WTC11 (cell line): ENCODE data around the gene TMCC1. TPM values are rescaled to one million over a fixed set of nuclear protein-coding genes. Genes with fewer than 3 reads are reported as not detected.
A peak's percentile ranks its signal among the peaks of the same experiment; 100 is the strongest.

ENCODE experiments used
- ATAC-seq: fragments of 200-7000 bp; cut with Tn5 transposase; 2 replicates; pipeline ENCODE4 v1.10.0; 2021; ENCODE audit warnings: mild to moderate bottlenecking, moderate library complexity
- CTCF ChIA-PET: fragments of 300-600 bp; sonication (Branson Sonifier 250); formaldehyde crosslinking; loops from one replicate; lab custom pipeline; 2021; ENCODE audit warnings: antibody characterized with exemption; lab: Charles Lee
- POLR2A ChIA-PET: fragments of 350-600 bp; sonication (Branson Sonifier 250); formaldehyde crosslinking; loops from one replicate; lab custom pipeline; 2021; ENCODE audit warnings: antibody characterized with exemption; lab: Charles Lee
- DNase-seq: peaks from one replicate; pipeline ENCODE4 v3.0.0; 2021; ENCODE audit warnings: low spot score
- H3K27ac Mint-ChIP-seq: 2 replicates; pipeline ENCODE4 v1.8.0; 2021; ENCODE audit warnings: mixed read lengths
- H3K27me3 Mint-ChIP-seq: 2 replicates; pipeline ENCODE4 v1.8.0; 2021; ENCODE audit warnings: low read depth, mild to moderate bottlenecking, moderate library complexity, mixed read lengths
- H3K36me3 Mint-ChIP-seq: 2 replicates; pipeline ENCODE4 v1.8.0; 2021; ENCODE audit warnings: mixed read lengths
- H3K4me1 Mint-ChIP-seq: 2 replicates; pipeline ENCODE4 v1.8.0; 2022; ENCODE audit warnings: mixed read lengths
- H3K4me3 Mint-ChIP-seq: 2 replicates; pipeline ENCODE4 v1.8.0; 2021; ENCODE audit warnings: mild to moderate bottlenecking, moderate library complexity, mixed read lengths
- H3K9me3 Mint-ChIP-seq: 2 replicates; pipeline ENCODE4 v1.8.0; 2021; ENCODE audit warnings: mixed read lengths
- HMGA2 ChIP-seq: fragments of 250-450 bp; sonication (Bioruptor Pico); IDR thresholded peaks from 2 replicates; pipeline ENCODE4 v1.4.0; 2021; ENCODE audit warnings: mild to moderate bottlenecking, moderate library complexity
- NR3C1 ChIP-seq: sonication (generic); formaldehyde crosslinking; conservative IDR thresholded peaks from 2 replicates; pipeline ENCODE4 v1.8.1; 2023; ENCODE audit warnings: low read depth, mild to moderate bottlenecking, missing genetic modification reagents
- SMAD3 ChIP-seq: sonication (generic); formaldehyde crosslinking; IDR thresholded peaks from 2 replicates; pipeline ENCODE4 v1.8.0; 2022; ENCODE audit warnings: missing genetic modification reagents, mild to moderate bottlenecking, borderline replicate concordance
- SOX15 ChIP-seq: fragments of 250-450 bp; sonication (Bioruptor Pico); IDR thresholded peaks from 2 replicates; pipeline ENCODE4 v1.9.0; 2021; ENCODE audit warnings: mild to moderate bottlenecking
- SP1 ChIP-seq: sonication (generic); formaldehyde crosslinking; conservative IDR thresholded peaks from 2 replicates; pipeline ENCODE4 v1.8.1; 2022; ENCODE audit warnings: missing genetic modification reagents
- TEAD1 ChIP-seq: sonication (generic); formaldehyde crosslinking; IDR thresholded peaks from 2 replicates; pipeline ENCODE4 v1.8.0; 2022; ENCODE audit warnings: mild to moderate bottlenecking, missing genetic modification reagents
- TEAD4 ChIP-seq: sonication (generic); formaldehyde crosslinking; IDR thresholded peaks from 2 replicates; pipeline ENCODE4 v1.8.0; 2022; ENCODE audit warnings: mild to moderate bottlenecking, missing genetic modification reagents
- ZNF121 ChIP-seq: sonication (generic); formaldehyde crosslinking; IDR thresholded peaks from 2 replicates; pipeline ENCODE4 v1.8.0; 2023; ENCODE audit warnings: missing genetic modification reagents
- ZNF138 ChIP-seq: sonication (generic); formaldehyde crosslinking; conservative IDR thresholded peaks from 2 replicates; pipeline ENCODE4 v1.8.1; 2022; ENCODE audit warnings: mild to moderate bottlenecking, moderate library complexity, missing genetic modification reagents
- ZNF232 ChIP-seq: sonication (generic); formaldehyde crosslinking; IDR thresholded peaks from 2 replicates; pipeline ENCODE4 v1.8.0; 2022; ENCODE audit warnings: mild to moderate bottlenecking, missing genetic modification reagents
- total RNA-seq: library from RNA; stranded (reverse); gene quantifications from 3 replicates; pipeline ENCODE4 v1.2.3, GENCODE V29; 2021
- TF ChIP-seq, protein P1 (sequence below): sonication (generic); formaldehyde crosslinking; IDR thresholded peaks from 2 replicates; pipeline ENCODE4 v1.8.0; 2023; ENCODE audit warnings: missing genetic modification reagents, mild to moderate bottlenecking, borderline replicate concordance
- TF ChIP-seq, protein P2 (sequence below): sonication (generic); formaldehyde crosslinking; IDR thresholded peaks from 2 replicates; pipeline ENCODE4 v1.8.1; 2022; ENCODE audit warnings: missing genetic modification reagents, borderline replicate concordance
- TF ChIP-seq, protein P3 (sequence below): sonication (generic); formaldehyde crosslinking; IDR thresholded peaks from 2 replicates; pipeline ENCODE4 v1.8.1; 2023; ENCODE audit warnings: mild to moderate bottlenecking, missing genetic modification reagents, moderate library complexity
- TF ChIP-seq, protein P4 (sequence below): sonication (generic); formaldehyde crosslinking; IDR thresholded peaks from 2 replicates; pipeline ENCODE4 v1.8.0; 2023; ENCODE audit warnings: mild to moderate bottlenecking, missing genetic modification reagents
- TF ChIP-seq, protein P5 (sequence below): sonication (generic); formaldehyde crosslinking; IDR thresholded peaks from 2 replicates; pipeline ENCODE4 v1.8.1; 2022; ENCODE audit warnings: mild to moderate bottlenecking, missing genetic modification reagents, moderate library complexity, borderline replicate concordance
- TF ChIP-seq, protein P6 (sequence below): fragments of 250-450 bp; sonication (Bioruptor Pico); IDR thresholded peaks from 2 replicates; pipeline ENCODE4 v2.1.2; 2022; ENCODE audit warnings: mild to moderate bottlenecking, moderate library complexity
- TF ChIP-seq, protein P7 (sequence below): fragments of 250-450 bp; sonication (Bioruptor Pico); IDR thresholded peaks from 2 replicates; pipeline ENCODE4 v1.9.0; 2021; ENCODE audit warnings: moderate library complexity, mild to moderate bottlenecking, inconsistent platforms, borderline replicate concordance
- TF ChIP-seq, protein P8 (sequence below): fragments of 250-450 bp; sonication (Bioruptor Pico); conservative IDR thresholded peaks from 2 replicates; pipeline ENCODE4 v1.9.0; 2021; ENCODE audit warnings: mild to moderate bottlenecking
- TF ChIP-seq, protein P9 (sequence below): fragments of 200-600 bp; IDR thresholded peaks from 2 replicates; pipeline ENCODE4 v1.8.0; 2022; ENCODE audit warnings: antibody characterized with exemption

The TMCC1 gene
- total RNA-seq, 1 experiment from 2014 or later = 29.3 TPM

DNA sequence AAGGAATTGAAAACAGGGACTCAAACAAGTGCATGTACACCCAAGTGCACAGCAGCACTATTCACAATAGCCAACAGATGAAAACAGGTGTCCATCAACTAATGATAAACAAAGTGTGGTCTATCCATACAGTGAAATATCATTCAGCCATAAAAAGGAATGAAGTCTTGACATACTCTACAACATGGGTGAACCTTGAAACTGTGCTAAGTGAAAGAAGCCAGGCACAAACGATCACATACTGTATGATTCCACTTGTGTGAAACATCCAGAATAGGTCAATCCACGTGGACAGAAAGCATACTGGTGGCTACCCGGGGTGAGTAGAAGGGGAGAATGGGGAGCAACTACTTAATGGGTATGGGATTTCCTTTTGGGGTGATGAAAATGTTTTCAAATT, 257.4 kb downstream of the TMCC1 start (continued):
- TF ChIP-seq, protein P1, sequence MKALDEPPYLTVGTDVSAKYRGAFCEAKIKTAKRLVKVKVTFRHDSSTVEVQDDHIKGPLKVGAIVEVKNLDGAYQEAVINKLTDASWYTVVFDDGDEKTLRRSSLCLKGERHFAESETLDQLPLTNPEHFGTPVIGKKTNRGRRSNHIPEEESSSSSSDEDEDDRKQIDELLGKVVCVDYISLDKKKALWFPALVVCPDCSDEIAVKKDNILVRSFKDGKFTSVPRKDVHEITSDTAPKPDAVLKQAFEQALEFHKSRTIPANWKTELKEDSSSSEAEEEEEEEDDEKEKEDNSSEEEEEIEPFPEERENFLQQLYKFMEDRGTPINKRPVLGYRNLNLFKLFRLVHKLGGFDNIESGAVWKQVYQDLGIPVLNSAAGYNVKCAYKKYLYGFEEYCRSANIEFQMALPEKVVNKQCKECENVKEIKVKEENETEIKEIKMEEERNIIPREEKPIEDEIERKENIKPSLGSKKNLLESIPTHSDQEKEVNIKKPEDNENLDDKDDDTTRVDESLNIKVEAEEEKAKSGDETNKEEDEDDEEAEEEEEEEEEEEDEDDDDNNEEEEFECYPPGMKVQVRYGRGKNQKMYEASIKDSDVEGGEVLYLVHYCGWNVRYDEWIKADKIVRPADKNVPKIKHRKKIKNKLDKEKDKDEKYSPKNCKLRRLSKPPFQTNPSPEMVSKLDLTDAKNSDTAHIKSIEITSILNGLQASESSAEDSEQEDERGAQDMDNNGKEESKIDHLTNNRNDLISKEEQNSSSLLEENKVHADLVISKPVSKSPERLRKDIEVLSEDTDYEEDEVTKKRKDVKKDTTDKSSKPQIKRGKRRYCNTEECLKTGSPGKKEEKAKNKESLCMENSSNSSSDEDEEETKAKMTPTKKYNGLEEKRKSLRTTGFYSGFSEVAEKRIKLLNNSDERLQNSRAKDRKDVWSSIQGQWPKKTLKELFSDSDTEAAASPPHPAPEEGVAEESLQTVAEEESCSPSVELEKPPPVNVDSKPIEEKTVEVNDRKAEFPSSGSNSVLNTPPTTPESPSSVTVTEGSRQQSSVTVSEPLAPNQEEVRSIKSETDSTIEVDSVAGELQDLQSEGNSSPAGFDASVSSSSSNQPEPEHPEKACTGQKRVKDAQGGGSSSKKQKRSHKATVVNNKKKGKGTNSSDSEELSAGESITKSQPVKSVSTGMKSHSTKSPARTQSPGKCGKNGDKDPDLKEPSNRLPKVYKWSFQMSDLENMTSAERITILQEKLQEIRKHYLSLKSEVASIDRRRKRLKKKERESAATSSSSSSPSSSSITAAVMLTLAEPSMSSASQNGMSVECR (CRISPR knock-in tag) = no peak
- TF ChIP-seq SOX15 (CRISPR knock-in tag) (no peak), ZNF121 (CRISPR knock-in tag) (no peak), TEAD1 (CRISPR knock-in tag) (no peak), TEAD4 (CRISPR knock-in tag) (no peak), HMGA2 (CRISPR knock-in tag) (no peak), NR3C1 (CRISPR knock-in tag) (no peak)
- TF ChIP-seq, protein P2, sequence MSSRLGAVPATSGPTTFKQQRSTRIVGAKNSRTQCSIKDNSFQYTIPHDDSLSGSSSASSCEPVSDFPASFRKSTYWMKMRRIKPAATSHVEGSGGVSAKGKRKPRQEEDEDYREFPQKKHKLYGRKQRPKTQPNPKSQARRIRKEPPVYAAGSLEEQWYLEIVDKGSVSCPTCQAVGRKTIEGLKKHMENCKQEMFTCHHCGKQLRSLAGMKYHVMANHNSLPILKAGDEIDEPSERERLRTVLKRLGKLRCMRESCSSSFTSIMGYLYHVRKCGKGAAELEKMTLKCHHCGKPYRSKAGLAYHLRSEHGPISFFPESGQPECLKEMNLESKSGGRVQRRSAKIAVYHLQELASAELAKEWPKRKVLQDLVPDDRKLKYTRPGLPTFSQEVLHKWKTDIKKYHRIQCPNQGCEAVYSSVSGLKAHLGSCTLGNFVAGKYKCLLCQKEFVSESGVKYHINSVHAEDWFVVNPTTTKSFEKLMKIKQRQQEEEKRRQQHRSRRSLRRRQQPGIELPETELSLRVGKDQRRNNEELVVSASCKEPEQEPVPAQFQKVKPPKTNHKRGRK = no peak
- TF ChIP-seq, protein P3, sequence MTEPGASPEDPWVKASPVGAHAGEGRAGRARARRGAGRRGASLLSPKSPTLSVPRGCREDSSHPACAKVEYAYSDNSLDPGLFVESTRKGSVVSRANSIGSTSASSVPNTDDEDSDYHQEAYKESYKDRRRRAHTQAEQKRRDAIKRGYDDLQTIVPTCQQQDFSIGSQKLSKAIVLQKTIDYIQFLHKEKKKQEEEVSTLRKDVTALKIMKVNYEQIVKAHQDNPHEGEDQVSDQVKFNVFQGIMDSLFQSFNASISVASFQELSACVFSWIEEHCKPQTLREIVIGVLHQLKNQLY = no peak
- TF ChIP-seq, protein P4, sequence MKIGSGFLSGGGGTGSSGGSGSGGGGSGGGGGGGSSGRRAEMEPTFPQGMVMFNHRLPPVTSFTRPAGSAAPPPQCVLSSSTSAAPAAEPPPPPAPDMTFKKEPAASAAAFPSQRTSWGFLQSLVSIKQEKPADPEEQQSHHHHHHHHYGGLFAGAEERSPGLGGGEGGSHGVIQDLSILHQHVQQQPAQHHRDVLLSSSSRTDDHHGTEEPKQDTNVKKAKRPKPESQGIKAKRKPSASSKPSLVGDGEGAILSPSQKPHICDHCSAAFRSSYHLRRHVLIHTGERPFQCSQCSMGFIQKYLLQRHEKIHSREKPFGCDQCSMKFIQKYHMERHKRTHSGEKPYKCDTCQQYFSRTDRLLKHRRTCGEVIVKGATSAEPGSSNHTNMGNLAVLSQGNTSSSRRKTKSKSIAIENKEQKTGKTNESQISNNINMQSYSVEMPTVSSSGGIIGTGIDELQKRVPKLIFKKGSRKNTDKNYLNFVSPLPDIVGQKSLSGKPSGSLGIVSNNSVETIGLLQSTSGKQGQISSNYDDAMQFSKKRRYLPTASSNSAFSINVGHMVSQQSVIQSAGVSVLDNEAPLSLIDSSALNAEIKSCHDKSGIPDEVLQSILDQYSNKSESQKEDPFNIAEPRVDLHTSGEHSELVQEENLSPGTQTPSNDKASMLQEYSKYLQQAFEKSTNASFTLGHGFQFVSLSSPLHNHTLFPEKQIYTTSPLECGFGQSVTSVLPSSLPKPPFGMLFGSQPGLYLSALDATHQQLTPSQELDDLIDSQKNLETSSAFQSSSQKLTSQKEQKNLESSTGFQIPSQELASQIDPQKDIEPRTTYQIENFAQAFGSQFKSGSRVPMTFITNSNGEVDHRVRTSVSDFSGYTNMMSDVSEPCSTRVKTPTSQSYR (CRISPR knock-in tag) = no peak
- TF ChIP-seq, protein P5, sequence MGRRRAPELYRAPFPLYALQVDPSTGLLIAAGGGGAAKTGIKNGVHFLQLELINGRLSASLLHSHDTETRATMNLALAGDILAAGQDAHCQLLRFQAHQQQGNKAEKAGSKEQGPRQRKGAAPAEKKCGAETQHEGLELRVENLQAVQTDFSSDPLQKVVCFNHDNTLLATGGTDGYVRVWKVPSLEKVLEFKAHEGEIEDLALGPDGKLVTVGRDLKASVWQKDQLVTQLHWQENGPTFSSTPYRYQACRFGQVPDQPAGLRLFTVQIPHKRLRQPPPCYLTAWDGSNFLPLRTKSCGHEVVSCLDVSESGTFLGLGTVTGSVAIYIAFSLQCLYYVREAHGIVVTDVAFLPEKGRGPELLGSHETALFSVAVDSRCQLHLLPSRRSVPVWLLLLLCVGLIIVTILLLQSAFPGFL = no peak
- TF ChIP-seq, protein P6, sequence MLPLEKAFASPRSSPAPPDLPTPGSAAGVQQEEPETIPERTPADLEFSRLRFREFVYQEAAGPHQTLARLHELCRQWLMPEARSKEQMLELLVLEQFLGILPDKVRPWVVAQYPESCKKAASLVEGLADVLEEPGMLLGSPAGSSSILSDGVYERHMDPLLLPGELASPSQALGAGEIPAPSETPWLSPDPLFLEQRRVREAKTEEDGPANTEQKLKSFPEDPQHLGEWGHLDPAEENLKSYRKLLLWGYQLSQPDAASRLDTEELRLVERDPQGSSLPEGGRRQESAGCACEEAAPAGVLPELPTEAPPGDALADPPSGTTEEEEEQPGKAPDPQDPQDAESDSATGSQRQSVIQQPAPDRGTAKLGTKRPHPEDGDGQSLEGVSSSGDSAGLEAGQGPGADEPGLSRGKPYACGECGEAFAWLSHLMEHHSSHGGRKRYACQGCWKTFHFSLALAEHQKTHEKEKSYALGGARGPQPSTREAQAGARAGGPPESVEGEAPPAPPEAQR (CRISPR knock-in tag) = no peak

DNA sequence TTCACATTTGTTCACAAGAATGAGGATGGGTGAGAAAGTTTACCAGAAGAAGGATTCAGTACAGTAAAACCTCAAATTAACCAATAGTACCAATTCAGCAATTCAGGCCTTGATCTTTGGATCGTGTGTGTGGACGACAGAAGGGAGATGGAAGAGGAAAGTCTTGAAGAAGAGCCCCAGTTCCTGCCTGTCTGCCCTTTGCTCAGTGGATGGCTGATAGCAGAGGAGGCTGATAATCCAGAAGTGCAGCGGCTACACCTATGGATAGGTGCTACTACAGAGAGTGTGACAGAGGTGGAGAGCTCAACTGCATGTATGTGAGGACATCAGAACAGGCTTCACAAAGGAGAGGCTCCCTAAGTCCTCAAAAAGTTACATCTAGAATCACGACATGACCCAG, 257.9 kb downstream of the TMCC1 start:
- DNase-seq (no peak), ATAC-seq (no peak)
- peak overlapping the region; percentile 4; the same call in 1 of the 2 replicates for H3K27ac Mint-ChIP-seq
- H3K4me1 Mint-ChIP-seq = no peaks in the 10 kb centered on the region
- H3K9me3 Mint-ChIP-seq = peaks cover 18% of the 10 kb centered on the region
- peaks cover 3% of the 10 kb centered on the region for H3K36me3 Mint-ChIP-seq
- POLR2A ChIA-PET = no interaction called here
- CTCF ChIA-PET = interaction anchor here (0.9 to 1.4 kb wide), 2 partner anchors 149 to 307 kb away, joined by 3 to 4 read pairs; no protein-coding TSS in a partner anchor
- H3K4me3 Mint-ChIP-seq = no peak overlapping the region
- no peaks in the 10 kb centered on the region for H3K27me3 Mint-ChIP-seq
- TF ChIP-seq SMAD3 (CRISPR knock-in tag) (no peak), ZNF138 (CRISPR knock-in tag) (no peak), SP1 (no peak), ZNF232 (CRISPR knock-in tag) (no peak)
- TF ChIP-seq, protein P7, sequence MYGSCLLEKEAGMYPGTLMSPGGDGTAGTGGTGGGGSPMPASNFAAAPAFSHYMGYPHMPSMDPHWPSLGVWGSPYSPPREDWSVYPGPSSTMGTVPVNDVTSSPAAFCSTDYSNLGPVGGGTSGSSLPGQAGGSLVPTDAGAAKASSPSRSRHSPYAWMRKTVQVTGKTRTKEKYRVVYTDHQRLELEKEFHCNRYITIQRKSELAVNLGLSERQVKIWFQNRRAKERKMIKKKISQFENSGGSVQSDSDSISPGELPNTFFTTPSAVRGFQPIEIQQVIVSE (CRISPR knock-in tag) = no peak
- TF ChIP-seq, protein P8, sequence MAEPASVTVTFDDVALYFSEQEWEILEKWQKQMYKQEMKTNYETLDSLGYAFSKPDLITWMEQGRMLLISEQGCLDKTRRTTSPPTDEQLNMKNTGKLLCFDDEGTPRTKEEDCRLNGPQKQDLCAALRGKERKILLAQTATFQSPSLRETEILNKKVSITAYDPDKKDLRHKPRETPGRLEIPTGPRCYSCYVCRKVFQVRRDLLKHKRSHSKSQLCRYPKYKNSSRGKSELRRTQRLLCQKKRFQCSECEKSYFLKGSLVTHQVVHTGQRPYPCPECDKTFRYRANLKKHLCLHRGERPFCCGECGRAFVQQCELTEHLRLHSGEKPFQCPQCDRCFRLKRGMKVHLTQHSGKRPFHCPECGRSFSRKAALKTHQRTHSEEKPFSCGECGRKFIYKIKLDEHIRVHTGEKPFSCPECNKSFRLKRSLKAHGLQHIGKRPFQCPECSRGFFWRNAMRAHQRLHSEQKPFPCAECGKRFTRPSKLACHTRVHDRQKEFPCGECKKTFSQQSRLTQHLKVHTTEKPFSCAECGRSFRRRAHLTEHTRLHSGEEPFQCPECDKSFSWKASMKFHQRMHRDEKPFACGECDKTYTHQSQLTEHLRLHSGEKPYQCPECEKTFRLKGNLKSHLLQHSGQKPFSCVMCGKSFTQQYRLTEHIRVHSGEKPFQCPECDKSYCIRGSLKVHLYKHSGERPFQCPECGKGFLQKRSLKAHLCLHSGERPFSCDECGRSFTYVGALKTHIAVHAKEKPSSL (CRISPR knock-in tag) = no peak
- TF ChIP-seq, protein P9, sequence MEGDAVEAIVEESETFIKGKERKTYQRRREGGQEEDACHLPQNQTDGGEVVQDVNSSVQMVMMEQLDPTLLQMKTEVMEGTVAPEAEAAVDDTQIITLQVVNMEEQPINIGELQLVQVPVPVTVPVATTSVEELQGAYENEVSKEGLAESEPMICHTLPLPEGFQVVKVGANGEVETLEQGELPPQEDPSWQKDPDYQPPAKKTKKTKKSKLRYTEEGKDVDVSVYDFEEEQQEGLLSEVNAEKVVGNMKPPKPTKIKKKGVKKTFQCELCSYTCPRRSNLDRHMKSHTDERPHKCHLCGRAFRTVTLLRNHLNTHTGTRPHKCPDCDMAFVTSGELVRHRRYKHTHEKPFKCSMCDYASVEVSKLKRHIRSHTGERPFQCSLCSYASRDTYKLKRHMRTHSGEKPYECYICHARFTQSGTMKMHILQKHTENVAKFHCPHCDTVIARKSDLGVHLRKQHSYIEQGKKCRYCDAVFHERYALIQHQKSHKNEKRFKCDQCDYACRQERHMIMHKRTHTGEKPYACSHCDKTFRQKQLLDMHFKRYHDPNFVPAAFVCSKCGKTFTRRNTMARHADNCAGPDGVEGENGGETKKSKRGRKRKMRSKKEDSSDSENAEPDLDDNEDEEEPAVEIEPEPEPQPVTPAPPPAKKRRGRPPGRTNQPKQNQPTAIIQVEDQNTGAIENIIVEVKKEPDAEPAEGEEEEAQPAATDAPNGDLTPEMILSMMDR = no peak
